Prostate gland (tissue), 2 donors: ENCODE data around the gene HDLBP.

Experiments
- CTCF ChIP-seq, 4 experiments: fragments of 200-600 bp in 2 of 4; fragments of 450-650 bp in 2 of 4; sonication (generic) in 2 of 4; IDR thresholded peaks; 1 replicate in 3 of 4; 2 replicates in 1 of 4; pipeline ENCODE4 v1.5.1; 2016 to 2019; ENCODE audit warnings: antibody characterized with exemption in 4 of 4, mild to moderate bottlenecking in 2 of 4, moderate library complexity in 2 of 4
- POLR2A ChIP-seq: fragments of 450-650 bp; IDR thresholded peaks from one replicate; pipeline ENCODE4 v1.6.1; 2016; ENCODE audit warnings: antibody characterized with exemption, mild to moderate bottlenecking

GRCh38 chr2:241340631-241341163 lies 25.2 kb upstream of the HDLBP start:
- TF ChIP-seq CTCF (IDR thresholded peaks at IDR 0.05) (no peak), POLR2A (no peak)
